Small intestine (tissue), 7 donors: ENCODE results near the gene EGLN1. TPM values are rescaled to one million over a fixed set of nuclear protein-coding genes. Genes with fewer than 3 reads are reported as not detected.

Experiments
- DNase-seq, 2 donors: peaks; one replicate each; pipeline versions ENCODE4 v3.0.0 to v3.0.0-alpha.2; 2013
- FAIRE-seq: peaks from 2 replicates; lab custom pipeline; 2012; peaks lifted over from hg19 to GRCh38; lab: Jason Lieb, UNC
- H3K27ac ChIP-seq, 3 donors: one replicate each; pipeline ENCODE4 v1.5.1; 2013; ENCODE audit warnings: low read length in 2 of 3, mild to moderate bottlenecking in 2 of 3, control low read depth in 1 of 3, inconsistent platforms in 1 of 3, low read depth in 1 of 3, moderate library complexity in 1 of 3
- H3K27me3 ChIP-seq, 3 donors: one replicate each; pipeline ENCODE4 v1.6.1; 2013; ENCODE audit warnings: low read length in 3 of 3, inconsistent platforms in 1 of 3; ENCODE audit not compliant: control insufficient read depth in 3 of 3, insufficient read depth in 3 of 3
- H3K36me3 ChIP-seq, 3 donors: one replicate each; pipeline ENCODE4 v1.6.1; 2013; ENCODE audit warnings: low read length in 3 of 3, inconsistent platforms in 1 of 3, low read depth in 1 of 3, mild to moderate bottlenecking in 1 of 3, moderate library complexity in 1 of 3; ENCODE audit not compliant: control insufficient read depth in 3 of 3, insufficient read depth in 2 of 3
- H3K4me1 ChIP-seq, 3 donors: one replicate each; pipeline ENCODE4 v1.6.1; 2013; ENCODE audit warnings: low read length in 2 of 3, inconsistent platforms in 1 of 3, low read depth in 1 of 3, mild to moderate bottlenecking in 1 of 3, moderate library complexity in 1 of 3; ENCODE audit not compliant: control insufficient read depth in 3 of 3, insufficient read depth in 2 of 3
- H3K4me3 ChIP-seq, 3 donors: one replicate each; pipeline ENCODE4 v1.5.1; 2013; ENCODE audit warnings: low read length in 3 of 3, control low read depth in 1 of 3, inconsistent platforms in 1 of 3, low read depth in 1 of 3, mild to moderate bottlenecking in 1 of 3, moderate library complexity in 1 of 3
- H3K9me3 ChIP-seq, 2 donors: one replicate each; pipeline ENCODE4 v1.6.1; 2013; ENCODE audit warnings: low read depth in 1 of 2, low read length in 1 of 2; ENCODE audit not compliant: control insufficient read depth in 2 of 2, insufficient read depth in 1 of 2
- WGBS, 3 donors: extraction: QIAGEN DNeasy Blood & Tissue Kit; methylation state at CpG; one replicate each; pipeline ENCODE4 v1.1.7; 2013; 5-methylcytosine and 5-hydroxymethylcytosine counted together
- polyA plus RNA-seq, 4 donors: library from polyadenylated mRNA; stranded (reverse) in 3 of 4; unstranded in 1 of 4; fragments of 200-250 nt in 3 of 4; fragments of 120-200 nt in 1 of 4; gene quantifications; one replicate each; pipeline versions ENCODE4 v1.2.1 to v1.2.3, GENCODE V29; 2013
- donor health status: healthy with polysubstance abuse.
- donor health status: control.
- donor health status: control.
- donor health status: Bipolar disorder and iron deficiency.
- donor health status: healthy.

Gene EGLN1
- polyA plus RNA-seq, 4 donors, result 15.1 to 27.8 (median 22.2) TPM

DNA sequence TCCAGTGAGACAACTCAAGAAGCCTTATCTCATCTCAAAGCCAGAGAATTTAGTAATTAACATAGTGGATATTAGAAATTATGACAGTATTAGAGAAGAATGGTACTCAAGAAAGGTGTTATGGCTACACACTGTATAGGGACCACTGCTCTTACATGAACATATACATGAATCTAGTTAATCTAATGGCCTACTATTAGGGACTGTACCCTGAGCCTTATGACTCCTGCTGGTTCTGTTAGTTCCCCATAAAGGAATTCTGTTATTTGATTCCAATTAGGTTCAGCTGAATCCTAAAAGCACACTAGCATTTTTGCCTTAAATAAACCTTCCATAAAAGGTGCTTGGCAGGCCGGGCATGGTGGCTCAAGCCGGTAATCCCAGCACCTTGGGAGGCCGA lies 39.7 kb downstream of the EGLN1 start:
- 93 to 100% (median 96%) methylated on average over 3 of the region's 3 CpGs for WGBS, 3 donors
- Histone ChIP-seq H3K4me1 (peaks cover 0 to 3% (median 2%) of the 10 kb centered on the region in 3 donors), H3K27me3 (no peaks in the 10 kb centered on the region), H3K4me3 (no peak overlapping the region), H3K9me3 (no peaks in the 10 kb centered on the region), H3K36me3 (no peaks in the 10 kb centered on the region), H3K27ac (no peak overlapping the region)
- FAIRE-seq, result no peak
- DNase-seq, result no peak

DNA sequence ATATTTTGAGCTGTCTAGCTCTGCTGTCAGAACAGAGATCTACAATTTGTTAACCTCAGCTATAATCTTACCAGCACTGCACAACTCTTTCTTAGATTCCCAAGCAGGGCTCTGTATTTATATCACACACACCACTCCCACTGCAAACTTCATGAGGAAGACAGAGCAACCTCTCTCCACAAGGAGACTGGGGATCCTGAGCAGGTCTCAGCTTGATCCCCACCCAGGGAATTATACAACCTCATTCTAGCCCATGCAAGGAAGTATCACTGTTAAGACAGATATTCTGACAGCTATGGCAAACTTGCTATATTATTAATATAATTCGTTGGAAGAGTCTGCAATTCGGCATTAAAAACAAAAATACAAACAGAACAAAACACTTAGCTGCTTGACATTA lies 40.4 kb downstream of the EGLN1 start:
- 63 to 84% (median 78%) methylated on average over 2 of the region's 2 CpGs for WGBS, 3 donors
- no peak for DNase-seq
- H3K27me3 ChIP-seq, result no peaks in the 10 kb centered on the region
- H3K4me1 ChIP-seq, result peaks cover 0 to 8% (median 2%) of the 10 kb centered on the region in 3 donors
- no peaks in the 10 kb centered on the region for H3K9me3 ChIP-seq
- H3K4me3 ChIP-seq, result no peak overlapping the region
- no peak overlapping the region for H3K27ac ChIP-seq
- no peaks in the 10 kb centered on the region for H3K36me3 ChIP-seq
- FAIRE-seq, result no peak

DNA sequence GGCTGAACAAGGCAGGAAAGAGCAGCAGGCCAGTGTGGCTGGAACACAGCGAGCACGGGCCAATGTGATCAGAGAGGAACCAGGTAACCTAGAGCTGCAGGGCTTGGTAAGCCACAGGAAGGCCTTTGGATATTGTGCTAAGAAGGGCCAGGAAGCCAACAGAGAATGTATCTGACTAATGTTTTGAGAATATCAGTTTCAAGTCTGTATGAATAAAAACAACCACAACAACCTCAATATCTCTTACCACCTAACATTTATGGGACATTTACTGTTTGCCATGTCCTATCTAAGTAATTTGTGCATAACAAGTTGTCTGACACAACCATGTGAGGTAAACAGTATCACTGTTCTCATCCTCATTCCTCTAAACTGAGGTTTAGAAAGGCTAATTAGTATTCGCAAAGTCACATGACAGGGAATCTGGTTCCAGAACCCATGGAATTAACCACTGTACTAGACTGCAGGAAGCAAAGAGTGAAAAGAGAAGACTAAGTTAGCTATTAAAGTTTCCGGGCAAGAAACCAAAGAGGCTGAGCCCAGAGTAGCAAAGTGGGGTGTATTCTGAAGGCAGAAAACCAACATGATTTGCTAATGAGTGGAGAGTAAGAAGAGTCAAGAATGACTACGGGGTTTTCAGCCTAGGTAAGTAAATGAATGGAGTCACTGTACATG lies 45.1 kb downstream of the EGLN1 start:
- Histone ChIP-seq H3K27me3 (no peaks in the 10 kb centered on the region), H3K4me3 (no peak overlapping the region), H3K36me3 (no peaks in the 10 kb centered on the region), H3K4me1 (peaks cover 0 to 8% (median 2%) of the 10 kb centered on the region in 3 donors), H3K9me3 (no peaks in the 10 kb centered on the region), H3K27ac (no peak overlapping the region)
- no peak for DNase-seq
- FAIRE-seq, result no peak
- WGBS, 3 donors, result 70 to 88% (median 71%) methylated on average over 5 of the region's 5 CpGs

DNA sequence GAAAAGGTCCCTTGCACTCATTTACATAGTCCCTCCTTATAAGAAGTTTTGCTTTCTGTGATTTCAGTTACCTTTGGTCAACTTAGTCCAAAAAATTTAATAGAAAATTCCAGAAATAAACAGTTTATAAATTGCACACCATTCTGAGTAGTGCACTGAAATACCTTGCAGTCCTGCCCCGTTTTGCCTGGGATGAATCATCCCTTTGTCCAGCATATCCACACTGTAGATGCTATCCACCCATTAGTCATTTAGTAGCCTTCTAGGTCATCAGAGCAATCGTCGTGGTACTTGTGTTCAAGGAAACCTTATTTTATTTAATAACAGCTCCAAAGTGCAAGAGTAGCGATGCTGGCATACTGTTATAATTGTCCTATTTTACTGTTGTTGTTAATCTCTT lies 46.0 kb downstream of the EGLN1 start:
- H3K27ac ChIP-seq, result no peak overlapping the region
- WGBS, 3 donors, result 42 to 56% (median 55%) methylated on average over 4 of the region's 4 CpGs
- no peak overlapping the region for H3K4me3 ChIP-seq
- H3K4me1 ChIP-seq, result peaks cover 0 to 8% (median 2%) of the 10 kb centered on the region in 3 donors
- no peaks in the 10 kb centered on the region for H3K36me3 ChIP-seq
- FAIRE-seq (no peak), DNase-seq (peak in 1 of 2 donors; percentile 11)
- no peaks in the 10 kb centered on the region for H3K27me3 ChIP-seq
- H3K9me3 ChIP-seq, result no peaks in the 10 kb centered on the region

DNA sequence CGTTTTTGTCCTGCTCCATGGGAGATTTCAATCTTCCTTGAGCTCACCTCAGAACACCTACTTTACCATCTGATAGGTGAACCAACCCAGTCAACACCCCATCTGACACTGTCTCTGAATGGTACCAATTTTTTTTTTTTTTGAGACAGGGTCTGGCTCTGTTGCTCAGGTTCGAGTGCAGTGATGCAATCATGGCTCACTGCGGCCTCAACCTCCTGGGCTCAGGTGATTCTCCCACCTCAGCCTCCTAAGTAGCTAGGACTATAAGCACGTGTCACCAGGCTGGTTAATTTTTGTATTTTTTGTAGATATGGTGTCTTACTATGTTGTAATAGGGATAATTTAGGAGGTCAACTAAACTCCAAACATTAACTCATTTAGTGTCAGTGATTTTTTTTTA lies 47.7 kb downstream of the EGLN1 start:
- DNase-seq (no peak), FAIRE-seq (no peak)
- H3K27ac ChIP-seq, result no peak overlapping the region
- H3K4me1 ChIP-seq, result peaks cover 0 to 8% (median 2%) of the 10 kb centered on the region in 3 donors
- H3K9me3 ChIP-seq, result no peaks in the 10 kb centered on the region
- WGBS, 3 donors, result 89 to 96% (median 90%) methylated on average over 4 of the region's 4 CpGs
- no peak overlapping the region for H3K4me3 ChIP-seq
- no peaks in the 10 kb centered on the region for H3K27me3 ChIP-seq
- peaks cover 0 to 2% (median 0%) of the 10 kb centered on the region in 3 donors for H3K36me3 ChIP-seq

DNA sequence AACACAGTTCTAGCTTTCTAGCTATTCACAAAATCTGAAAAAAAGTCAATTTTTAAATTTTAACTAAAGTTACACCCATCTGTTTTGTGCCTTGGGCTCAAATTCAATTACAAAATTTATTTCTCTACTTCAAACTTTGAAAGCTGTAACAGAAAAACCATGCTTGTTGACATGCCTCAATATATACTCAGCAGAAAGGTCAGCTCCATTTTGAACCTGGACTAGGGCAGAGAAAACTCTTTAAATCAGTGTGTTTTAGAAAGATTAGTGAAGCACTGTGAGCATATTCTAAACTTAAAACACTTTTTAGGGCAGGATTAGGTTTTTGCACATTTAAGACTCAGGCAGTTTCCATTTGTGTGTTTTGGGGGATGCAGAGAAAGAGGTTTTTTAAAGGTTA lies 49.6 kb downstream of the EGLN1 start:
- no peak for FAIRE-seq
- peaks cover 0 to 6% (median 5%) of the 10 kb centered on the region in 3 donors for H3K36me3 ChIP-seq
- H3K4me3 ChIP-seq, result no peak overlapping the region
- DNase-seq, result no peak
- H3K27ac ChIP-seq, result no peak overlapping the region
- H3K4me1 ChIP-seq, result peaks cover 0 to 6% (median 0%) of the 10 kb centered on the region in 3 donors
- no peaks in the 10 kb centered on the region for H3K9me3 ChIP-seq
- H3K27me3 ChIP-seq, result no peaks in the 10 kb centered on the region

DNA sequence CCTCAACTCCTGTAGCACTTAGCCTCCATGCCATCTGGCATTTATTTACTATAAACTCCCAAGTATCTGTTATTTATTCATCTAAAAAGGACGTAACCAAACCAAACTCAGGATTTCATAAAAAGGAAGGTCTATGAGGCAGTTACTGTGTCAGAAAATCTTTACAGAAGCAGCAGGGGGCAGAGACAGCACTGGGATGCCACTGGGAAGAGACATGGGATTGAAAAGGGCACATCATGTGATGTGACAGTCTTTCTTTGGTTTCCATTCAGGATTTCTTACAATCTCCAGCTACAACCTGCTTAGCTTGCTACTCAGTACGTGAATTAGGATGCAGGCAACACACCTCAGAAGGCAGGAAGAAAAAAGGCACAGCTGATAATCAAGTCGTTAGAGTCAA lies 52.8 kb downstream of the EGLN1 start:
- WGBS, 3 donors, result 75 to 85% (median 77%) methylated on average over 3 of the region's 3 CpGs
- H3K36me3 ChIP-seq, result peaks cover 2 to 8% (median 6%) of the 10 kb centered on the region in 3 donors
- H3K4me3 ChIP-seq, result no peak overlapping the region
- H3K27ac ChIP-seq, result no peak overlapping the region
- H3K9me3 ChIP-seq, result no peaks in the 10 kb centered on the region
- H3K4me1 ChIP-seq, result no peaks in the 10 kb centered on the region
- FAIRE-seq (no peak), DNase-seq (no peak)
- H3K27me3 ChIP-seq, result no peaks in the 10 kb centered on the region

DNA sequence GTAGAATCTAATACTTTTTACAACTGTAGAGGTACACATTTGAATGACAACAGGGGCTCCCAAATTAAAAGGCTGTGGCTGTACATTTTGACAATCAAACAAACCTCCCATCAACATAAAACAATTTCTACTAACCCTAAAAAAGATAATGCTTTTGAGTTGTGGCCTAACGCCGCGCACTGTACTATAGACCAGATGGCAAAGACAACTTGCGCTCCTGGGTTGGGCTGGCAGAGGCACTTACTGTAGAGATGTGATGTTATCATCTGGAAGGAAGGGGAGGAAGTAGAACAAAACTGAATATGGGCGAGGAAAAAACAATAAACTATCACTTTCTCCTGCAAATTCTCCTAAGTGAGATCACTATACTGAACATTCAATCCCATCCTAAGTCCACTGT lies 57.9 kb downstream of the EGLN1 start:
- FAIRE-seq, result no peak
- no peak for DNase-seq
- no peaks in the 10 kb centered on the region for H3K9me3 ChIP-seq
- no peak overlapping the region for H3K4me3 ChIP-seq
- H3K36me3 ChIP-seq, result peaks cover 2 to 9% (median 6%) of the 10 kb centered on the region in 3 donors
- no peaks in the 10 kb centered on the region for H3K27me3 ChIP-seq
- no peak overlapping the region for H3K27ac ChIP-seq
- H3K4me1 ChIP-seq, result no peaks in the 10 kb centered on the region
- 90 to 98% (median 92%) methylated on average over 5 of the region's 5 CpGs for WGBS, 3 donors

DNA sequence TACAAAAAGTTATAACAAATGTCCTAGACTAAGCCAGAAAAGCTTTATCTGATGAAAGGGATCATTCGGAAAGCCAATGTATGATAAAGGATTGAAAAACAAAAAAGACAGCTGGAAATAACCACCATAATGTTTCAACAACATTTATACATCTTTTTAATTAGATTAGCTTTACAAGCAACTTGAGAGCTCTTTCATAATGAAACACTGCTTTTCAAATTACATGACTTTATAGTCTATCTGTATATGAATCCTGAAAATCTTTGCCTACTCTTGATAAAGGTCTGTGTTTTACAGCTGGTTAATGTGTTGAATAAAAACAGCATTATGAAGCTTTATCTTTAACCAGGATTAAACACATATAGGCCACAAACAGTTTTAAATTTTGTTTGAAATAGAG lies 58.5 kb downstream of the EGLN1 start:
- no peaks in the 10 kb centered on the region for H3K4me1 ChIP-seq
- 85 to 94% (median 92%) methylated on average over 1 of the region's 1 CpG for WGBS, 3 donors
- DNase-seq (no peak), FAIRE-seq (no peak)
- no peak overlapping the region for H3K27ac ChIP-seq
- no peaks in the 10 kb centered on the region for H3K9me3 ChIP-seq
- H3K36me3 ChIP-seq, result peaks cover 0 to 7% (median 6%) of the 10 kb centered on the region in 3 donors
- no peaks in the 10 kb centered on the region for H3K27me3 ChIP-seq
- no peak overlapping the region for H3K4me3 ChIP-seq
